WERI-Rb-1 (cell line): ENCODE data around the gene IGF2.

Experiments used
- DNase-seq: peaks from one replicate; pipeline ENCODE4 v3.0.0-alpha.2; 2020
- H3K27ac ChIP-seq: fragments of 250-450 bp; sonication (Bioruptor Pico); 2 replicates; pipeline ENCODE4 v1.5.1; 2020; ENCODE audit warnings: mild to moderate bottlenecking, moderate library complexity
- H3K27me3 ChIP-seq: fragments of 250-450 bp; sonication (Bioruptor Pico); 2 replicates; pipeline ENCODE4 v1.5.1; 2021; ENCODE audit warnings: mild to moderate bottlenecking, low read depth, moderate library complexity; ENCODE audit not compliant: insufficient read depth, severe bottlenecking
- H3K36me3 ChIP-seq: fragments of 250-450 bp; sonication (Bioruptor Pico); 2 replicates; pipeline ENCODE4 v1.5.1; 2020; ENCODE audit warnings: mild to moderate bottlenecking, moderate library complexity
- H3K4me3 ChIP-seq: 2 replicates; pipeline ENCODE4 v1.5.1; 2011; ENCODE audit warnings: low read depth, mild to moderate bottlenecking, control low read depth, low read length
- H3K9me3 ChIP-seq: fragments of 250-450 bp; sonication (Bioruptor Pico); 2 replicates; pipeline ENCODE4 v1.5.1; 2021; ENCODE audit warnings: mild to moderate bottlenecking, moderate library complexity; ENCODE audit not compliant: severe bottlenecking
- TF ChIP-seq, protein P1 (sequence below): IDR thresholded peaks from 2 replicates; pipeline ENCODE4 v1.5.1; 2011; ENCODE audit warnings: low read depth, mild to moderate bottlenecking, control low read depth, inconsistent platforms, low read length

Gene IGF2

DNA sequence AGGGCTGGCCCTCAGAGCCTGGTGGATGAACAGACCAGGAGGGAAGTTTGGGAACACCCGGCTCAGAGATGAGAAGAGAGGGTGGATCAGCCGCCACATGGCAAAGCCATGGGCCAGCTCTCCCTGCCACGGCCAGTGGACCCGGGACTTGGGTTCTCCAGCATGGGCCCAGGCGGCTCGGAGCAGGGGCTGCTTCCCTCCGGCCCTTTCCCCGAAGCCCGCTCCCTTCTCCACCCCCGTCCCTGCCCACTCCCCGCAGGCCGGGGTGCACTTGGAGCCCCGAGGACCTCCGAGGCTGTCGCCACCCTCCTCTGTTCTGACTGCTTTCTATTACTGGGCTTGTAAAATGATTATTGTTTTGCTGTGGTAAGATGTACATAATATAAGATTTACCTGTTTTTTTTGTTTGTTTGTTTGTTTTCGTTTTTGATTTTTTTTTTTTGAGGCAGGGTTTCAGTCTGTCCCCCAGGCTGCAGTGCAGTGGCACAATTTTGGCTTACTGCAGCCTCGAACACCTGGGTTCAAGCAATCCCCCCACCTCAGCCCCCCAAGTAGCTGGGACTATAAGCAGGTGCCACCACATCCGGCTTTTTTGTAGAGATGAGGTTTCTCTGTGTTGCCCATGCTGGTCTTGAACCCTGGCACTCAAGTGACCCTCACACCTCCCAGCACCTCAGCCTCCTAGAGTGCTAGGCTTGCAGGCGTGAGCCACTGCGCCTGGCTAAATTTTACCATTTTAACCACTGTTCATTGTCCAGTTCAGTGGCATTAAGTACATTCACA lies 43.7 kb upstream of the IGF2 start:
- no peak for DNase-seq
- H3K27ac ChIP-seq = no peak overlapping the region
- peaks cover 2% of the 10 kb centered on the region for H3K27me3 ChIP-seq
- H3K4me3 ChIP-seq = no peak overlapping the region
- TF ChIP-seq, protein P1, sequence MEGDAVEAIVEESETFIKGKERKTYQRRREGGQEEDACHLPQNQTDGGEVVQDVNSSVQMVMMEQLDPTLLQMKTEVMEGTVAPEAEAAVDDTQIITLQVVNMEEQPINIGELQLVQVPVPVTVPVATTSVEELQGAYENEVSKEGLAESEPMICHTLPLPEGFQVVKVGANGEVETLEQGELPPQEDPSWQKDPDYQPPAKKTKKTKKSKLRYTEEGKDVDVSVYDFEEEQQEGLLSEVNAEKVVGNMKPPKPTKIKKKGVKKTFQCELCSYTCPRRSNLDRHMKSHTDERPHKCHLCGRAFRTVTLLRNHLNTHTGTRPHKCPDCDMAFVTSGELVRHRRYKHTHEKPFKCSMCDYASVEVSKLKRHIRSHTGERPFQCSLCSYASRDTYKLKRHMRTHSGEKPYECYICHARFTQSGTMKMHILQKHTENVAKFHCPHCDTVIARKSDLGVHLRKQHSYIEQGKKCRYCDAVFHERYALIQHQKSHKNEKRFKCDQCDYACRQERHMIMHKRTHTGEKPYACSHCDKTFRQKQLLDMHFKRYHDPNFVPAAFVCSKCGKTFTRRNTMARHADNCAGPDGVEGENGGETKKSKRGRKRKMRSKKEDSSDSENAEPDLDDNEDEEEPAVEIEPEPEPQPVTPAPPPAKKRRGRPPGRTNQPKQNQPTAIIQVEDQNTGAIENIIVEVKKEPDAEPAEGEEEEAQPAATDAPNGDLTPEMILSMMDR = no peak
- no peaks in the 10 kb centered on the region for H3K9me3 ChIP-seq
- H3K36me3 ChIP-seq = no peaks in the 10 kb centered on the region

DNA sequence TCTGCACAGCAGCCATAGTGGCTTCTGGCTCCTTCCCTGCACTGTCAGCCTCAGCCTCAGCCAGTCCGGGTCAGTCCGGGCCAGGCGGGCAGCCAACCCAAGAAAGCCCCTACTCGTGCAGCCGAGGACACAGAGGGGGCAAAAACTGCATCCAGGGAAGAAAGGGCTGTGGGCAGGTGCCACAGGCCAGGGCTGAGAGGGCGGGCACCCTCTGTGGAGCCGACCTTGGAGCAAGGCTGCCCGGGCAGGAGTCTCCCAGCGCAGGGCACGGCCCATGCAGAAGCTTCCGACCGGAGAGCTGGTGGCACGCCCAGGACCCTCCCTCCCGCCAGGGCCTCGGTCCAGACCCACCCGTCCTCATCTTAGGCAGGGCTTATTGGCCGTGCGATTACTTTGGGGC lies 42.9 kb upstream of the IGF2 start:
- DNase-seq = no peak
- Histone ChIP-seq H3K4me3 (no peak overlapping the region), H3K9me3 (no peaks in the 10 kb centered on the region), H3K36me3 (no peaks in the 10 kb centered on the region), H3K27me3 (peaks cover 2% of the 10 kb centered on the region), H3K27ac (no peak overlapping the region)
- TF ChIP-seq, protein P1 = no peak

DNA sequence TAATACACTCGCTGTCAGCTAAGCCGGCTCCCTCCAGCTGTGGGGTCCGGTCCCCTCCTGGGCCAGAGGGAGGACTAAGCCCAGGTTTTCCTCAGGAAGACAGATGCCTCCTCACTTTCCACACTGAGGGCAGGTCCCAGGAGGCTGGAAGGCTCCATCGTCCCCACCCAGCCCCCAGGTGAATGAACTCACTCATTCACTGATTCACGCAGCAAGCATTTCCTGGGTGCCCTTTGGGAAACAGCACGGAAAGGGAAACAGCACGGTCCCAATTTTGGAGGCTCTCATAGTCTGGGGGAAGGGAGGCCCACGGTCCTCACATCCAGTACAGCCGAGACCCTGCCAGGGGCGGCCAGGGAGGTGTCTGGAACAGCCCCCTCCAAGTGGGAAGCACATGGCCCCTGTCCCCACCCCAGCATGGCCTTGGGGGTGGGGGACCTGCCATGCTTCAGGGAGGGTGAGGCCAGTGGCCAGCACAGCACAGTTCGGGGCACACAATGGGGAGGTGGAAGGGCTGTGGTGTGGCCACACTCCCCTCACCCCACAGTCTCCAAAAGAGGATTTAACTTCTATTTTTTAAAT lies 41.7 kb upstream of the IGF2 start:
- Histone ChIP-seq H3K27me3 (peaks cover under 1% of the 10 kb centered on the region), H3K27ac (no peak overlapping the region), H3K36me3 (no peaks in the 10 kb centered on the region), H3K4me3 (no peak overlapping the region), H3K9me3 (no peaks in the 10 kb centered on the region)
- TF ChIP-seq, protein P1 = no peak
- peak; percentile 61 for DNase-seq

DNA sequence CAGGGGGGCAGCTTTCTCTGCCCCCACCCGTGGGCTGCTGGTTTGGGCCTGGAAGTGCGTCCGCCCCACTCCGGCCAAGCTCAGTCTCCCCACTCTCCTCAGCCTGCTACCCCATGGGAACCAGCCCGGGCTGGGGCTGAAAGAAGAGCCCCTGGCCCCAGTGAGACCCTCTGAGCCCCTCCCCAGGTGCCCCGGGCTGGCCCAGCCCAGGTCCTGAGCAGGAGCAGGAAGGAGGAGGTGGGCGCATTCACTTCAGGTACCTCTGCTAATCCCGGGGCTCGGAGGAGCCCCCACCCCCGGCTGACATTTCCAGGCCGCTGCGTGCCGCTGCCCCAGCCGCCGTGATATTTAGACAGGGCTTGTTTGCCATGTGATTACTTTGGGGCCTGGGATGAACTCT lies 41.2 kb upstream of the IGF2 start:
- no peaks in the 10 kb centered on the region for H3K9me3 ChIP-seq
- no peaks in the 10 kb centered on the region for H3K36me3 ChIP-seq
- TF ChIP-seq, protein P1 = no peak
- DNase-seq = no peak
- no peaks in the 10 kb centered on the region for H3K27me3 ChIP-seq
- no peak overlapping the region for H3K4me3 ChIP-seq
- H3K27ac ChIP-seq = no peak overlapping the region

GRCh38 chr11:2179516-2179915 lies 40.3 kb upstream of the IGF2 start:
- Histone ChIP-seq H3K27me3 (no peaks in the 10 kb centered on the region), H3K36me3 (no peaks in the 10 kb centered on the region), H3K4me3 (no peak overlapping the region), H3K27ac (no peak overlapping the region), H3K9me3 (no peaks in the 10 kb centered on the region)
- TF ChIP-seq, protein P1 = no peak
- DNase-seq = no peak
